KMS-11 (cell line): ENCODE measurements around the gene MSI1.

Experiments used
- H2AFZ ChIP-seq: fragments of 200-600 bp; sonication (generic); 2 replicates; pipeline ENCODE4 v1.6.1; 2016; ENCODE audit warnings: antibody characterized with exemption, mixed run types, low read depth
- H3K27ac ChIP-seq: fragments of 200-600 bp; sonication (generic); 2 replicates; pipeline ENCODE4 v1.6.1; 2016; ENCODE audit warnings: mild to moderate bottlenecking, mixed run types
- H3K27me3 ChIP-seq: fragments of 200-600 bp; sonication (generic); 2 replicates; pipeline ENCODE4 v1.6.1; 2017; ENCODE audit warnings: mild to moderate bottlenecking, low read depth, mixed run types, moderate library complexity; ENCODE audit not compliant: insufficient read depth
- H3K36me3 ChIP-seq: fragments of 200-600 bp; sonication (generic); 2 replicates; pipeline ENCODE4 v1.6.1; 2017; ENCODE audit warnings: mild to moderate bottlenecking, mixed run types; ENCODE audit not compliant: insufficient read depth
- H3K4me1 ChIP-seq: fragments of 200-600 bp; sonication (generic); 2 replicates; pipeline ENCODE4 v1.6.1; 2016; ENCODE audit warnings: mild to moderate bottlenecking, low read depth, mixed run types; ENCODE audit not compliant: poor library complexity, severe bottlenecking
- H3K4me2 ChIP-seq: fragments of 200-600 bp; sonication (generic); 2 replicates; pipeline ENCODE4 v1.7.0; 2016; ENCODE audit warnings: mild to moderate bottlenecking, mixed run types
- H3K4me3 ChIP-seq: fragments of 200-600 bp; sonication (generic); IDR thresholded peaks from 2 replicates; pipeline ENCODE4 v1.6.1; 2017; ENCODE audit warnings: low read depth, low read length, mixed read lengths; ENCODE audit not compliant: insufficient read depth
- H3K79me2 ChIP-seq: fragments of 200-600 bp; sonication (generic); 2 replicates; pipeline ENCODE4 v1.6.1; 2016; ENCODE audit warnings: low read depth, mixed run types; ENCODE audit not compliant: insufficient read depth
- H3K9ac ChIP-seq: fragments of 200-600 bp; sonication (generic); 2 replicates; pipeline ENCODE4 v1.6.1; 2016; ENCODE audit warnings: mild to moderate bottlenecking, mixed run types
- H4K20me1 ChIP-seq: fragments of 200-600 bp; sonication (generic); 2 replicates; pipeline ENCODE4 v1.6.1; 2016; ENCODE audit warnings: mild to moderate bottlenecking, mixed run types; ENCODE audit not compliant: insufficient read depth
- TF ChIP-seq, protein P1 (sequence below): fragments of 200-600 bp; sonication (generic); conservative IDR thresholded peaks from 2 replicates; pipeline ENCODE4 v1.6.1; 2017; ENCODE audit warnings: low read depth, mild to moderate bottlenecking, antibody characterized with exemption, low read length, moderate library complexity, mixed read lengths

MSI1 gene

DNA sequence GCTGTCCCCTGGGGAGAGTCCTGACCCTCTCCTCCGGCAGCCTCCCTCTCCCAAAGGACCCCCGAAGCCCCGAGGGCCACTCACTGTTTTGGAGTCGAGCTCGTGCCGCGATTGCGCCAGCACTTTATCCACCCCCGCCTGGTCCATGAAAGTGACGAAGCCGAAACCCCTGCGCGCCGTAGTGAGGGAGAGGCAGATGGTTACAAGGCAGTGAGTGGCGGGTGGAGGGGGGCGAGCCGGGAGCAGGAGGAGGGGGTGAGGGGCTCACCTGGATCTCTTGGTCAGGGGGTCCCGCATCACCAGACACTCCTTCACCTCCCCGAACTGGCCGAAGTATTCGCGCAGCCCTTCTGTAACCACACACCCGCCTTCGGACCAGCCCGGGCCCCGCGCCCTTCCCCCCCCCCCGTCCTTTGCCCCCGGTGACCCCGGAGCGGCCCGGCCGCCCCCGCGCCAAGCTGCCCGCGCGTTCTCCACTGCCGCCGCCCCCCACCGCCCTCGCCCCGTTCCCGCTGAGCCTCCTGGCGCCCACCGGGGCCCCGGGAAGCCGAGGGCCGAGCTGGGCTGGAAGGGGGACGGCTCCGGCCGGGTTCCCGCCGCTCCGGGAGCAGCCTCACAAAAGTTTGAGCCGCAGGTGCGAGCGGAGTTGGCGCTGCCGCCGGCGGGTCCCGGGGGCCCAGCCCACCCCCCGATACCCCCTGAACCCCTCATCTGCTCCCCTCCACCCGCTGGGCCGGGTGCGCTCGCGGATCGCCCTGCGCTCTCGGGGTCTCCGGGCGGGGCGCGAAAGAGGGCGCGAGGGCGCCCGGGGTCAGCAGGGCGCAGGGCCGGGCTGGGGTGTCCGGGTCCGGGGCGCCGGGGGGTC lies 808 bp downstream of the MSI1 start:
- Histone ChIP-seq H3K79me2 (no peaks in the 10 kb centered on the region), H3K36me3 (no peaks in the 10 kb centered on the region), H3K4me2 (no peak overlapping the region), H3K4me3 (no peak overlapping the region), H2AFZ (no peak overlapping the region), H3K27me3 (peaks cover 28% of the 10 kb centered on the region), H4K20me1 (no peaks in the 10 kb centered on the region), H3K9ac (no peak overlapping the region), H3K27ac (no peak overlapping the region), H3K4me1 (no peaks in the 10 kb centered on the region)
- TF ChIP-seq, protein P1, sequence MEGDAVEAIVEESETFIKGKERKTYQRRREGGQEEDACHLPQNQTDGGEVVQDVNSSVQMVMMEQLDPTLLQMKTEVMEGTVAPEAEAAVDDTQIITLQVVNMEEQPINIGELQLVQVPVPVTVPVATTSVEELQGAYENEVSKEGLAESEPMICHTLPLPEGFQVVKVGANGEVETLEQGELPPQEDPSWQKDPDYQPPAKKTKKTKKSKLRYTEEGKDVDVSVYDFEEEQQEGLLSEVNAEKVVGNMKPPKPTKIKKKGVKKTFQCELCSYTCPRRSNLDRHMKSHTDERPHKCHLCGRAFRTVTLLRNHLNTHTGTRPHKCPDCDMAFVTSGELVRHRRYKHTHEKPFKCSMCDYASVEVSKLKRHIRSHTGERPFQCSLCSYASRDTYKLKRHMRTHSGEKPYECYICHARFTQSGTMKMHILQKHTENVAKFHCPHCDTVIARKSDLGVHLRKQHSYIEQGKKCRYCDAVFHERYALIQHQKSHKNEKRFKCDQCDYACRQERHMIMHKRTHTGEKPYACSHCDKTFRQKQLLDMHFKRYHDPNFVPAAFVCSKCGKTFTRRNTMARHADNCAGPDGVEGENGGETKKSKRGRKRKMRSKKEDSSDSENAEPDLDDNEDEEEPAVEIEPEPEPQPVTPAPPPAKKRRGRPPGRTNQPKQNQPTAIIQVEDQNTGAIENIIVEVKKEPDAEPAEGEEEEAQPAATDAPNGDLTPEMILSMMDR, result no peak

GRCh38 chr12:120367233-120367923 lies 1.6 kb downstream of the MSI1 start:
- Histone ChIP-seq H3K36me3 (no peaks in the 10 kb centered on the region), H3K9ac (no peak overlapping the region), H3K27ac (no peak overlapping the region), H4K20me1 (no peaks in the 10 kb centered on the region), H2AFZ (no peak overlapping the region), H3K4me1 (no peaks in the 10 kb centered on the region), H3K4me2 (no peak overlapping the region), H3K79me2 (no peaks in the 10 kb centered on the region), H3K27me3 (peaks cover 28% of the 10 kb centered on the region), H3K4me3 (no peak overlapping the region)
- TF ChIP-seq, protein P1, result peak; percentile 35

DNA sequence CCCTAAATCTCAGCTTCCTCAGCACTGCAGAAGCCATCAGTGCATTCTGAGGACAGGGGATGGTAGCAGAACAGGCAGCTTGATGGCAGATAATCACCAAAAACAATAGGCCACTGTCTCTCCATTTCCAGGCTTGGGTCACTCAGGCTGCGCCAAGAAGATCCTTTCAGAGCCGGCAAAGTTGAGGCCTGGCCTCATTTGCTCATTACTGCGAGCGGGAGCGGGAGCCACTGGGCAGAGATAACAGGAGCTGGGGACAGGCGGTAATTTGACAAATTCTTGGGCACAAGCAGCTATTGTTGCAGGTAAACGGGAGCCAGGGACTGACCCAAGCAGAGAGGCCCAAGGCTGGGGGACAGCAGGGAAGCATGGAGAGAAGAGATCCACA lies 2.1 kb downstream of the MSI1 start:
- Histone ChIP-seq H3K4me3 (no peak overlapping the region), H4K20me1 (no peaks in the 10 kb centered on the region), H3K27me3 (peaks cover 25% of the 10 kb centered on the region), H3K9ac (no peak overlapping the region), H3K4me1 (no peaks in the 10 kb centered on the region), H3K4me2 (no peak overlapping the region), H3K79me2 (no peaks in the 10 kb centered on the region), H3K27ac (no peak overlapping the region), H3K36me3 (no peaks in the 10 kb centered on the region), H2AFZ (no peak overlapping the region)
- TF ChIP-seq, protein P1, result no peak

DNA sequence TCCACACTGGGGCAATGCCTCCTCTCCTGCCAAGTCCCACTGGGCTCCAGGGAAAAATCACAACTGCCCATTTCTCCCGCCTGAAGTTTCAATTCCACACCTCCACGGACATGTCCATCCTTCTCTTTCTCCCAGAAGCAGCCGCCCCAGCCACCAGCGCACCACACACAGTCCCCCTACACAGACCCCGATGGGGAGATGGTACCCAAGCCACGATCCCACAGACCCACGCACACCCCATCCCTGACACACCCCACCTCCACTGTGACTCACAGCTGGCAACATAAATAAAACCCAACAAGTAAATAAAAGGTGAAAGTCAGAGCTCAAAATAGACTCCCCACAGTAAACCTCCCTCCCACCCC lies 2.6 kb downstream of the MSI1 start:
- no peak overlapping the region for H3K4me2 ChIP-seq
- no peaks in the 10 kb centered on the region for H3K36me3 ChIP-seq
- H2AFZ ChIP-seq, result no peak overlapping the region
- no peak overlapping the region for H3K9ac ChIP-seq
- peaks cover 24% of the 10 kb centered on the region for H3K27me3 ChIP-seq
- TF ChIP-seq, protein P1, result no peak
- H4K20me1 ChIP-seq, result no peaks in the 10 kb centered on the region
- no peak overlapping the region for H3K27ac ChIP-seq
- H3K79me2 ChIP-seq, result no peaks in the 10 kb centered on the region
- H3K4me1 ChIP-seq, result no peaks in the 10 kb centered on the region
- H3K4me3 ChIP-seq, result no peak overlapping the region
